Esophagus squamous epithelium (tissue), 4 donors: ENCODE measurements around the gene ZNF385B.

Experiments used
- CTCF ChIP-seq, 6 experiments: fragments of 450-650 bp in 4 of 6; fragments of 200-600 bp in 2 of 6; sonication (generic) in 2 of 6; IDR thresholded peaks; one replicate each; pipeline ENCODE4 v1.5.1; 2016 to 2019; ENCODE audit warnings: antibody characterized with exemption in 6 of 6, mild to moderate bottlenecking in 4 of 6, moderate library complexity in 4 of 6
- POLR2A ChIP-seq, 4 donors: fragments of 450-650 bp; IDR thresholded peaks; one replicate each; pipeline ENCODE4 v1.6.1; 2017; ENCODE audit warnings: antibody characterized with exemption in 4 of 4, mild to moderate bottlenecking in 4 of 4, moderate library complexity in 3 of 4

DNA sequence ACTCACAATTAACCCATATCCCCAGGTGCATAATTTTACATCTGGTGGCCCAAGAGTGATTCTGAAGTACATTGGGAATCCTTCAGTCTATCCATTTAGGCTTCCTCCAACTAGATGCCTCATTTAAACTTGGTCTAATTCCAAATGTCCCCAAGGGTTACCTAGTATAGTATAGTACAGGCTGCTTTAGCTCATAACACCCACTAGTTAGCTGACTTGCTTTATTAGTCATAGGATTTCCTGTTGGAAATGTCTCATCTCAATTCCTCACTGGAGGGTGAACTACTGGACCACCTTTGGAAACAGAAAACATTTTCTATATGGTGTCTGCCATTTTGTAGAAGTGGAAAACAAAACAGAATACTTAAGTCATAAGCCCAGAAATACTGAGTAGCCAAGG lies 394.3 kb downstream of the ZNF385B start:
- no peak for TF ChIP-seq CTCF (IDR thresholded peaks at IDR 0.05)
- no peak for TF ChIP-seq POLR2A (IDR thresholded peaks at IDR 0.05)
